Measurements from ENCODE around the gene CIBAR2.
A peak's percentile ranks its signal among the peaks of the same experiment; 100 is the strongest.

Gene CIBAR2

DNA sequence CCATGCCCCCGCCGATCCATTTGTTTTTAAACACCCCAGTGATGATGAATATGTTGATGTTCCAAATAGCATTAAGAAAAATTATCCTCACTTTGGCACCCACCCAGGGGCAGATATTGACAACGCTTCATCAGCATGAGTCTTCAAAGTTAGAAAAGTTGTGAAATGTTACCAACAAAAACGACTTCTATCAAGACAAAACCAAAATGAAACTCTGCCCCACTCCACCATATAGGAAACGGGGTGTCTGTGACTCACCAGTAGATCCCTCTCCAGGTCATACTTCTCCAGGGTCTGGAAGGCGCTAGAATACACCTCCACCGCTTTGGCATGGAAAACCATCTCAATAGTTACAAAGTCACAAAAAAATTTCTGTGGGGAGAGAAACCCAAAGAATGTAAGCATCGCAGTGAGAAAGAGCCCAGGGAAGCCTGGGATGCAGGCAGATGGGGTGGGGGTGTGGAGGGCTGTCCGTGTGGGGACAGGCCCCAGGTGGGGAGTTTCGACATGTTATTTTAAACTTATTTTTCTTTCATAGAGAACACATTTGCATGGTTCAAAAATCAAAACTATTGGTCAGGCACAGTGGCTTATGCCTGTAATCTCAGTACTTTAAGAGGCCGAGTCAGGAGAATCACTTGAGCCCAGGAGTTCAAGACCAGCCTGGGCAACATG lies 10.2 kb downstream of the CIBAR2 start:
- DNase-seq: no peak

GRCh38 chr16:85100265-85100664 lies 12.0 kb downstream of the CIBAR2 start:
- DNase-seq: no peak

GRCh38 chr16:85098565-85098964 lies 13.7 kb downstream of the CIBAR2 start:
- no peak for DNase-seq

DNA sequence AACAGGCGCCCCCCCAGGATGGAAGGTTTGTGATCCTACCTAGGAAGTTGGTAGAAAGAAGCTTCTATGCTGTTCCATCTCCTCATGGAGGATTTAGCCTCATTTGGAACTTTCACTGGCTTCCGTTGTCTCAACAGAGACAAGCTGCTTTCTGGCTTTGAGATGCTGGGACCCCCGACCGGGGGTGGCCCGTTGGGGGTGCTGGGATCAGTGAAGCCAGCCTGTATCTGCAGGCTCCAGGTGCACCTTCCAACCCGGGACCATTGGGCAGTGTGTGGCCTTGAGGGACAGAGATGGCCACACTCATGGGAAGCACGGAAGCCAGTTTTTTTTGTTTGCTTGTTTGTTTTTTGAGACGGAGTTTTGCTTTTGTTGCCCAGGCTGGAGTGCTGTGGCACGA lies 15.4 kb downstream of the CIBAR2 start:
- DNase-seq: no peak

GRCh38 chr16:85094812-85095211 lies 17.5 kb downstream of the CIBAR2 start:
- DNase-seq: no peak

- no peak for DNase-seq
Measured at GRCh38 chr16:85094176-85094805, 18.0 kb downstream of the CIBAR2 start.

DNA sequence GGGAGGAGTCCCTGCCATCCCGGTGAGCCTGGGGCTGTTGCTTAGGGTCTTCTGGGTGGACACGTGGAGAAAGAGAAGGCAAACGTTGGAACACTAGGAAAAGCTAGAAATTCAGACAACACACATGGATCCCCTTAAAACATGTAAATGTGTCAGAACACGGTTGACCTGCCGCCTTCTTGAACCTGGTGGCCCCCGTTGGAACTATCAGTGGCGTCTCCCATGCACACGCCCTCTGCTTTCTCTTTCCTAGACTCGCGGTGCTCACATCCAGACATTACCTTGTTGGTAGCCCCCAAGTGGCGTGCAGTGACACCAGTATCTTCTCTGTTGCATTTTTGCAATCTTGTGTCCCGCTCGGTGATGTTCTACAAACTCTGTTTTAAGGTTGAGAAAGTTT lies 18.6 kb downstream of the CIBAR2 start:
- no peak for DNase-seq

- DNase-seq: no peak
Measured at GRCh38 chr16:85092851-85093250, 19.4 kb downstream of the CIBAR2 start.

- no peak for DNase-seq
Measured at GRCh38 chr16:85092309-85092708, 20.0 kb downstream of the CIBAR2 start.

DNA sequence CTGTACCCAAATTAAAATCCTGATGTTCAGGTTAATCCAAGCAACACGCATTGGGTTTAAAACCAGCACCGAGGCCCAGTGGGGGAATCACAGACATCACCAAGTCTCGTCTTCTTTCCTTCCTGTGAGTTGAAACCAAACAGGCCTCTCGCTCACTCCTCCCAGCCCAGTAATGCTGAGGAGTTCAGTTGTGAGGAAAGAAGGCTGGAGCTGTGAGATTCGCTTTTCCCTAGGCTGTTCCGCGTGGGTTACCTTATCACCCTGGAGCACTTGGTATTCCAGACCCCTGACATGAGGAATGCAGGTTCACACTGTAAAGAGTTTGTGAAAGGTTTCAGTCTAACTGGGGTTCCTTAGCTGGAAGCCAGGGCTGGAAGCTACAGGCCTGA lies 20.8 kb downstream of the CIBAR2 start:
- DNase-seq: no peak

DNA sequence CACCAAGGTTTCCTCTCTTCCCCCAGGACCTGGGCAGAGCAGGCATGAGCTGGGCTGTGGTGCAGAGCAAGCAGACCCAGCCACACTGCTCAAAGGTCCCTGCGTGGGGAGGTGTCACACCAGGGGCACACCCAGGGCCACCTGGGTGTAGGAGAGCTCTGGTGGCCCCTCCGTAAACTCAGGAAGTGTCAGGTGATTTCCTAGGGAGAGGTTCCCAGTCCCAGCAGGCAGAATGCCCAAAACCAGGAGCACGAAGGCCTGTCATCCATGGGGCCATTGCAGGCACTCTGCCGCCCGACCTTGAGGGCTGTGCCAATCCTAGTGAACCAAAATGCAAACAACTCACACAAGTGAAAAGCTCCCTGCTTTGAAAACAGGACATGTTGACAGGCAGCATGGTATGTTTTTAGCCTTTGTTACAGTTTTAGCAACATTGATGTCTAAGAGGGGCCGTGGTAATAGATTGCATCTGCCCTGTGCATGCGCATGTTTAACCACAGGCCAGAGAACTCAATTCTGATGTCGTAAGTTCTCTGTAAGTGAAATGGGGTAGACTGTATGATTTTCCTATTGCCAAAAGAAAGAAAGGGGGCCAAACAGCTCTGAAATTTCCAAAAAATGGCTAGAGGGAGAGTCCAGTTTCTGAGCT lies 21.3 kb downstream of the CIBAR2 start:
- DNase-seq: no peak

- no peak for DNase-seq
Measured at GRCh38 chr16:85090181-85090580, 22.1 kb downstream of the CIBAR2 start.

DNA sequence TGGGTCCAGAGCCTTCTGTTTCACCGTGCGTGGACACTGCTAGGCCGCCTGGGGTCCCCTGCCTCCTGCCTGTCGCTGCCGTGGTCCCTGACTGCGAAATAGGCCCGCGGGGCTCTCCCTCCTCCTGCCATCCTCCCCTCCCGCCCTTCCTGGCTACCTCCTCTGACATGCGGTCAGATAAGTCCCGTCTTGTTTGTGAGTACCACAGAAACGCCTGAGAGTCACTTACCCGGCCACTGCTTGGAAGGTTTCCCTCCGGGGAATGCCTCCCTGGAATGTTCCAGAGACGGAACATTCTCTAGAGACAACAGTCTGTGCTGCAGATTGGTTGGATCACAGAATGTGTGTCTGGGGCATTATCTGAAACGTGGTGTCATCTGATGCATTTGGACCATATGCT lies 22.7 kb downstream of the CIBAR2 start:
- no peak for DNase-seq

GRCh38 chr16:85088570-85089199 lies 23.6 kb downstream of the CIBAR2 start:
- no peak for DNase-seq

- no peak for DNase-seq
Measured at GRCh38 chr16:85087899-85088569, 24.2 kb downstream of the CIBAR2 start.

GRCh38 chr16:85086347-85087291 lies 25.7 kb downstream of the CIBAR2 start:
- DNase-seq: peak; percentile 75

GRCh38 chr16:85085721-85086120 lies 26.6 kb downstream of the CIBAR2 start:
- no peak for DNase-seq

GRCh38 chr16:85084841-85085510 lies 27.3 kb downstream of the CIBAR2 start:
- no peak for DNase-seq

- no peak for DNase-seq
Measured at GRCh38 chr16:85083051-85083639, 29.1 kb downstream of the CIBAR2 start.

GRCh38 chr16:85082173-85083050 lies 29.9 kb downstream of the CIBAR2 start:
- no peak for DNase-seq
